Panc1 (cell line): ENCODE data around the gene DIDO1. TPM values are rescaled to one million over a fixed set of nuclear protein-coding genes. Genes with fewer than 3 reads are reported as not detected.

Experiments
- ATAC-seq: fragments of 200-7000 bp; cut with Tn5 transposase; 2 replicates; pipeline ENCODE4 v1.9.1; 2020; ENCODE audit warnings: mild to moderate bottlenecking, moderate library complexity
- BruUV-seq: library from RNA; stranded (reverse); fragments of 400-500 nt; replicated peaks from 2 replicates; lab custom pipeline; 2021; lab: Mats Ljungman, UMichigan
- CTCF ChIA-PET: fragments of 300-600 bp; sonication (Branson Sonifier 250); formaldehyde crosslinking; loops from one replicate; lab custom pipeline; 2022; ENCODE audit warnings: antibody characterized with exemption; lab: Charles Lee
- POLR2A ChIA-PET: fragments of 300-600 bp; sonication (Branson Sonifier 250); formaldehyde crosslinking; loops from one replicate; lab custom pipeline; 2022; ENCODE audit warnings: antibody characterized with exemption; lab: Charles Lee
- DNase-seq: peaks from one replicate; pipeline ENCODE4 v3.0.0-alpha.2; 2010; ENCODE audit warnings: low read depth, low spot score
- H3K27ac ChIP-seq: 2 replicates; pipeline ENCODE4 v1.5.1; 2011; ENCODE audit warnings: mild to moderate bottlenecking, low read length, inconsistent platforms
- H3K27me3 ChIP-seq: fragments of 200-500 bp; sonication (Bioruptor generic); 2 replicates; pipeline ENCODE4 v1.6.0; 2014; ENCODE audit warnings: low read length, inconsistent platforms; ENCODE audit not compliant: control insufficient read depth, insufficient read depth
- H3K36me3 ChIP-seq: fragments of 200-500 bp; sonication (Bioruptor generic); 2 replicates; pipeline ENCODE4 v1.5.1; 2014; ENCODE audit warnings: inconsistent platforms, mild to moderate bottlenecking, low read length, moderate library complexity; ENCODE audit not compliant: control insufficient read depth, insufficient read depth
- H3K4me1 ChIP-seq: 2 replicates; pipeline ENCODE4 v1.5.1; 2011; ENCODE audit warnings: inconsistent platforms, mild to moderate bottlenecking, low read length, moderate library complexity; ENCODE audit not compliant: control insufficient read depth, insufficient read depth
- H3K4me3 ChIP-seq, 2 experiments: 2 replicates each; pipeline ENCODE4 v1.5.1; 2011 to 2012; ENCODE audit warnings: low read depth in 2 of 2, low read length in 2 of 2, mild to moderate bottlenecking in 2 of 2, inconsistent platforms in 1 of 2, moderate library complexity in 1 of 2
- H3K9me3 ChIP-seq: fragments of 200-500 bp; sonication (Bioruptor generic); 2 replicates; pipeline ENCODE4 v1.5.1; 2014; ENCODE audit warnings: low read depth, mild to moderate bottlenecking, inconsistent platforms, low read length, moderate library complexity; ENCODE audit not compliant: control insufficient read depth, insufficient read depth
- POLR2AphosphoS5 ChIP-seq: IDR thresholded peaks from 2 replicates; pipeline ENCODE4 v1.6.1; 2012; ENCODE audit warnings: mild to moderate bottlenecking, low read depth, low read length, moderate library complexity
- SIN3A ChIP-seq: IDR thresholded peaks from 2 replicates; pipeline ENCODE4 v1.6.1; 2012; ENCODE audit warnings: low read depth, mild to moderate bottlenecking, low read length, moderate library complexity, borderline replicate concordance; ENCODE audit not compliant: insufficient read depth
- TCF7L2 ChIP-seq: IDR thresholded peaks from 2 replicates; pipeline ENCODE4 v1.6.1; 2011; ENCODE audit warnings: mild to moderate bottlenecking, low read depth, low read length, inconsistent platforms
- in situ Hi-C: cut with HindIII; loops from 2 replicates; pipeline ENCODE4 v1.10.0; 2016; ENCODE audit warnings: low sequenced_read_pairs, low pct_unique_long_range_greater_than_20kb
- intact Hi-C: fragments of 100-400 bp; cut with micrococcal nuclease; formaldehyde crosslinking; loops from one replicate; pipeline ENCODE4 v1.10.0; 2022; ENCODE audit not compliant: unreplicated experiment
- total RNA-seq: library from RNA; stranded (reverse); gene quantifications from one replicate; pipeline ENCODE4 v1.2.1, GENCODE V29; 2021; ENCODE audit not compliant: unreplicated experiment
- TF ChIP-seq, protein P1 (sequence below), 2 experiments: IDR thresholded peaks; 2 replicates each; pipeline ENCODE4 v1.6.1; 2011 to 2012; ENCODE audit warnings: low read depth in 2 of 2, control low read depth in 1 of 2, low read length in 1 of 2, mild to moderate bottlenecking in 1 of 2, moderate library complexity in 1 of 2; ENCODE audit not compliant: insufficient read depth in 1 of 2
- TF ChIP-seq, protein P2 (sequence below): fragments of 450-650 bp; IDR thresholded peaks from 2 replicates; pipeline ENCODE4 v1.5.1; 2017; ENCODE audit warnings: mild to moderate bottlenecking

The DIDO1 gene
- total RNA-seq, 1 experiment from 2014 or later: 57.3 TPM

GRCh38 chr20:62916703-62917476 is 9.4 kb downstream of the DIDO1 start:
- Histone ChIP-seq H3K27me3 (no peaks in the 10 kb centered on the region), H3K27ac (no peak overlapping the region), H3K36me3 (no peaks in the 10 kb centered on the region), H3K9me3 (no peaks in the 10 kb centered on the region), H3K4me3 (no peak overlapping the region), H3K4me1 (peaks cover 80% of the 10 kb centered on the region)
- ChIA-PET CTCF (interaction anchor here (0.7 kb wide), 1 partner anchor 42 kb away, joined by 3 read pairs; no protein-coding TSS in a partner anchor), POLR2A (interaction anchor here (0.9 to 1.1 kb wide), 2 partner anchors 15 to 21 kb away, joined by 3 to 13 read pairs; partner anchors contain the start of gene GID8)
- intact Hi-C loops (no loop called here), in situ Hi-C loops (no loop called here)
- BruUV-seq: no TSS peak
- DNase-seq (no peak), ATAC-seq (no peak)
- no peak for TF ChIP-seq TCF7L2
- TF ChIP-seq POLR2AphosphoS5: no peak
- TF ChIP-seq SIN3A: no peak
- TF ChIP-seq, protein P1, sequence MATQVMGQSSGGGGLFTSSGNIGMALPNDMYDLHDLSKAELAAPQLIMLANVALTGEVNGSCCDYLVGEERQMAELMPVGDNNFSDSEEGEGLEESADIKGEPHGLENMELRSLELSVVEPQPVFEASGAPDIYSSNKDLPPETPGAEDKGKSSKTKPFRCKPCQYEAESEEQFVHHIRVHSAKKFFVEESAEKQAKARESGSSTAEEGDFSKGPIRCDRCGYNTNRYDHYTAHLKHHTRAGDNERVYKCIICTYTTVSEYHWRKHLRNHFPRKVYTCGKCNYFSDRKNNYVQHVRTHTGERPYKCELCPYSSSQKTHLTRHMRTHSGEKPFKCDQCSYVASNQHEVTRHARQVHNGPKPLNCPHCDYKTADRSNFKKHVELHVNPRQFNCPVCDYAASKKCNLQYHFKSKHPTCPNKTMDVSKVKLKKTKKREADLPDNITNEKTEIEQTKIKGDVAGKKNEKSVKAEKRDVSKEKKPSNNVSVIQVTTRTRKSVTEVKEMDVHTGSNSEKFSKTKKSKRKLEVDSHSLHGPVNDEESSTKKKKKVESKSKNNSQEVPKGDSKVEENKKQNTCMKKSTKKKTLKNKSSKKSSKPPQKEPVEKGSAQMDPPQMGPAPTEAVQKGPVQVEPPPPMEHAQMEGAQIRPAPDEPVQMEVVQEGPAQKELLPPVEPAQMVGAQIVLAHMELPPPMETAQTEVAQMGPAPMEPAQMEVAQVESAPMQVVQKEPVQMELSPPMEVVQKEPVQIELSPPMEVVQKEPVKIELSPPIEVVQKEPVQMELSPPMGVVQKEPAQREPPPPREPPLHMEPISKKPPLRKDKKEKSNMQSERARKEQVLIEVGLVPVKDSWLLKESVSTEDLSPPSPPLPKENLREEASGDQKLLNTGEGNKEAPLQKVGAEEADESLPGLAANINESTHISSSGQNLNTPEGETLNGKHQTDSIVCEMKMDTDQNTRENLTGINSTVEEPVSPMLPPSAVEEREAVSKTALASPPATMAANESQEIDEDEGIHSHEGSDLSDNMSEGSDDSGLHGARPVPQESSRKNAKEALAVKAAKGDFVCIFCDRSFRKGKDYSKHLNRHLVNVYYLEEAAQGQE (IDR thresholded peaks at IDR 0.05; ENCODE audit: insufficient read depth in 1 of 2, low read depth in 2 of 2, low read length in 1 of 2): no peak
- TF ChIP-seq, protein P2, sequence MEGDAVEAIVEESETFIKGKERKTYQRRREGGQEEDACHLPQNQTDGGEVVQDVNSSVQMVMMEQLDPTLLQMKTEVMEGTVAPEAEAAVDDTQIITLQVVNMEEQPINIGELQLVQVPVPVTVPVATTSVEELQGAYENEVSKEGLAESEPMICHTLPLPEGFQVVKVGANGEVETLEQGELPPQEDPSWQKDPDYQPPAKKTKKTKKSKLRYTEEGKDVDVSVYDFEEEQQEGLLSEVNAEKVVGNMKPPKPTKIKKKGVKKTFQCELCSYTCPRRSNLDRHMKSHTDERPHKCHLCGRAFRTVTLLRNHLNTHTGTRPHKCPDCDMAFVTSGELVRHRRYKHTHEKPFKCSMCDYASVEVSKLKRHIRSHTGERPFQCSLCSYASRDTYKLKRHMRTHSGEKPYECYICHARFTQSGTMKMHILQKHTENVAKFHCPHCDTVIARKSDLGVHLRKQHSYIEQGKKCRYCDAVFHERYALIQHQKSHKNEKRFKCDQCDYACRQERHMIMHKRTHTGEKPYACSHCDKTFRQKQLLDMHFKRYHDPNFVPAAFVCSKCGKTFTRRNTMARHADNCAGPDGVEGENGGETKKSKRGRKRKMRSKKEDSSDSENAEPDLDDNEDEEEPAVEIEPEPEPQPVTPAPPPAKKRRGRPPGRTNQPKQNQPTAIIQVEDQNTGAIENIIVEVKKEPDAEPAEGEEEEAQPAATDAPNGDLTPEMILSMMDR: no peak

DNA sequence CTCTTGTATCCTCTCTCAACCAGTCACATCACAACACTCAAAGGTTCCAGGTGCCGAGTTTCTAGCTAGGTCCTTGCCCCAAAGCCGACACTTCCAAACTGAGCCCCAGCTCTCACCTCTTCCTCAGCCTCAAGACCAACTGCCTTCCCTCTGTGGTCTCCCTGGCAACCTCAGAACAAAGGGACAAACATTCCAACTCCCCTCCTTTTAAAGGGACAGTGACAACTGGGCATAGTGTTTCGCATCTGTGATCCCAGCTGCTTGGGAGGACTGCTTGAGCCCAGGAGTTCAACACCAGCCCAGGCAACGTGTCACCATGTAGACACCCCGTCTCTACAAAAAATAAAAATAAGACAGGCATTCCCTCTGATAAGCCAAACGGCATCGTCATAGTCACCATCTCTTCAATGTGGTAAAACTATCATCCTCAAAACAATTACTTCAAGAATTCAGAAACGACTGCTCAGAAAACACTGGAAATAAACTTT is 11.3 kb downstream of the DIDO1 start:
- intact Hi-C loops (no loop called here), in situ Hi-C loops (no loop called here)
- peak overlapping the region; percentile 23; the same call in 1 of the 2 replicates for H3K27ac ChIP-seq
- no peak overlapping the region for H3K4me3 ChIP-seq
- DNase-seq (no peak), ATAC-seq (peak; percentile 73; the same call in 1 of the 2 replicates)
- CTCF ChIA-PET: interaction anchor here (0.6 to 1.2 kb wide), 2 partner anchors 8 to 13 kb away, joined by 4 to 6 read pairs; no protein-coding TSS in a partner anchor
- POLR2A ChIA-PET: interaction anchor here (0.7 to 1.2 kb wide), 2 partner anchors 16 to 22 kb away, joined by 4 to 5 read pairs; no protein-coding TSS in a partner anchor
- BruUV-seq: no TSS peak
- TF ChIP-seq, protein P2: no peak
- TF ChIP-seq SIN3A (no peak), TCF7L2 (no peak), POLR2AphosphoS5 (no peak)
- TF ChIP-seq, protein P1 (IDR thresholded peaks at IDR 0.05; ENCODE audit: insufficient read depth in 1 of 2, low read depth in 2 of 2, low read length in 1 of 2): no peak
- H3K4me1 ChIP-seq: peaks cover 63% of the 10 kb centered on the region
- H3K27me3 ChIP-seq: no peaks in the 10 kb centered on the region
- no peaks in the 10 kb centered on the region for H3K36me3 ChIP-seq
- no peaks in the 10 kb centered on the region for H3K9me3 ChIP-seq
